CD4-positive, alpha-beta T cell (primary cell): Measurements from ENCODE around the gene ASB7. TPM values are rescaled to one million over a fixed set of nuclear protein-coding genes. Genes with fewer than 3 reads are reported as not detected.

Source experiments
- ATAC-seq: fragments of 200-7000 bp; cut with Tn5 transposase; one replicate; pipeline ENCODE4 v1.10.0; 2022; ENCODE audit warnings: mild to moderate bottlenecking; ENCODE audit not compliant: poor library complexity
- CTCF ChIA-PET: fragments of 350-600 bp; sonication (Branson Sonifier 250); formaldehyde crosslinking; loops from one replicate; lab custom pipeline; 2021; ENCODE audit warnings: antibody characterized with exemption, inconsistent platforms; lab: Charles Lee
- POLR2A ChIA-PET: fragments of 350-600 bp; sonication (Branson Sonifier 250); formaldehyde crosslinking; loops from one replicate; lab custom pipeline; 2021; ENCODE audit warnings: antibody characterized with exemption, inconsistent platforms; lab: Charles Lee
- DNase-seq, 14 experiments: peaks; one replicate each; pipeline ENCODE4 v3.0.0-alpha.2; 2013 to 2020; ENCODE audit warnings: mixed read lengths in 2 of 14
- H3K27ac ChIP-seq, 2 donors: one replicate each; pipeline versions ENCODE4 v1.5.1 to v1.7.0; 2013; ENCODE audit warnings: low read length in 2 of 2, low read depth in 1 of 2, mild to moderate bottlenecking in 1 of 2
- H3K27me3 ChIP-seq, 2 experiments: 1 replicate in 1 of 2; 2 replicates in 1 of 2; pipeline versions ENCODE4 v1.6.1 to v1.7.0; 2013; ENCODE audit warnings: low read length in 2 of 2, control low read depth in 1 of 2, mild to moderate bottlenecking in 1 of 2, moderate library complexity in 1 of 2; ENCODE audit not compliant: insufficient read depth in 2 of 2, control insufficient read depth in 1 of 2
- H3K36me3 ChIP-seq: one replicate; pipeline ENCODE4 v1.6.1; 2013; ENCODE audit warnings: low read length, control low read depth; ENCODE audit not compliant: insufficient read depth
- H3K4me1 ChIP-seq: one replicate; pipeline ENCODE4 v1.6.1; 2013; ENCODE audit warnings: low read length, control low read depth; ENCODE audit not compliant: insufficient read depth
- H3K4me3 ChIP-seq: one replicate; pipeline ENCODE4 v1.5.1; 2013; ENCODE audit warnings: mild to moderate bottlenecking, low read length, moderate library complexity
- H3K9me3 ChIP-seq, 2 experiments: 1 replicate in 1 of 2; 2 replicates in 1 of 2; pipeline versions ENCODE4 v1.6.1 to v1.7.0; 2013; ENCODE audit warnings: low read length in 2 of 2, mild to moderate bottlenecking in 2 of 2, control low read depth in 1 of 2, moderate library complexity in 1 of 2; ENCODE audit not compliant: control insufficient read depth in 1 of 2, insufficient read depth in 1 of 2
- H3K27ac Mint-ChIP-seq: one replicate; pipeline ENCODE4 v1.8.0; 2020; ENCODE audit warnings: mixed read lengths
- H3K27me3 Mint-ChIP-seq: one replicate; pipeline ENCODE4 v1.8.0; 2021; ENCODE audit warnings: mixed read lengths
- H3K36me3 Mint-ChIP-seq: one replicate; pipeline ENCODE4 v1.8.0; 2021; ENCODE audit warnings: low read depth, mixed read lengths
- H3K4me1 Mint-ChIP-seq: one replicate; pipeline ENCODE4 v1.8.0; 2021; ENCODE audit warnings: low read depth, mixed read lengths
- H3K4me3 Mint-ChIP-seq: one replicate; pipeline ENCODE4 v1.8.0; 2020; ENCODE audit warnings: mild to moderate bottlenecking, mixed read lengths
- H3K9me3 Mint-ChIP-seq: one replicate; pipeline ENCODE4 v1.8.0; 2020; ENCODE audit warnings: mixed read lengths
- CTCF ChIP-seq: fragments of 200-600 bp; IDR thresholded peaks from one replicate; pipeline ENCODE4 v1.8.0; 2022; ENCODE audit warnings: antibody characterized with exemption, mild to moderate bottlenecking
- intact Hi-C, 2 experiments: fragments of 100-400 bp; cut with DNase I in 1 of 2; cut with micrococcal nuclease in 1 of 2; formaldehyde crosslinking; loops; one replicate each; pipeline versions ENCODE4 v1.15.1 to v1.9.0; 2023 to 2025; cut with DNase I, micrococcal nuclease
- total RNA-seq, 174 experiments: library from RNA in 2 of 174; stranded (reverse) in 2 of 174; gene quantifications; one replicate each; pipeline ENCODE4 v1.2.3 and lab custom pipeline; 2021 to 2026

The ASB7 gene
- total RNA-seq, 2 experiments from 2014 or later = 14.9 to 16.7 TPM

- no peaks in the 10 kb centered on the region for H3K9me3 Mint-ChIP-seq
- intact Hi-C loops = no loop called here
- H3K36me3 Mint-ChIP-seq = peaks cover 30% of the 10 kb centered on the region
- POLR2A ChIA-PET = no interaction called here
- no peaks in the 10 kb centered on the region for H3K4me1 Mint-ChIP-seq
- H3K36me3 ChIP-seq = peaks cover 3% of the 10 kb centered on the region
- ATAC-seq (no peak), DNase-seq (no peak)
- no peak overlapping the region for H3K4me3 Mint-ChIP-seq
- CTCF ChIA-PET = no interaction called here
- no peaks in the 10 kb centered on the region for H3K9me3 ChIP-seq
- no peak overlapping the region for H3K27ac Mint-ChIP-seq
- no peak for TF ChIP-seq CTCF
- no peaks in the 10 kb centered on the region for H3K27me3 ChIP-seq
- H3K27me3 Mint-ChIP-seq = no peaks in the 10 kb centered on the region
- H3K4me1 ChIP-seq = no peaks in the 10 kb centered on the region
- no peak overlapping the region for H3K4me3 ChIP-seq
- H3K27ac ChIP-seq = no peak overlapping the region
Measured at GRCh38 chr15:100653608-100654007, 51.2 kb downstream of the ASB7 start.

- Mint-ChIP-seq H3K36me3 (no peaks in the 10 kb centered on the region), H3K4me3 (no peak overlapping the region), H3K9me3 (no peaks in the 10 kb centered on the region), H3K27ac (no peak overlapping the region), H3K4me1 (no peaks in the 10 kb centered on the region), H3K27me3 (no peaks in the 10 kb centered on the region)
- H3K9me3 ChIP-seq = no peaks in the 10 kb centered on the region
- TF ChIP-seq CTCF = no peak
- no peak for DNase-seq
- no peaks in the 10 kb centered on the region for H3K36me3 ChIP-seq
- H3K27me3 ChIP-seq = no peaks in the 10 kb centered on the region
- POLR2A ChIA-PET = no interaction called here
- no peak overlapping the region for H3K4me3 ChIP-seq
- CTCF ChIA-PET = interaction anchor here (0.9 kb wide), 1 partner anchor 19 kb away, joined by 3 read pairs; no protein-coding TSS in a partner anchor
- no peaks in the 10 kb centered on the region for H3K4me1 ChIP-seq
- intact Hi-C loops = no loop called here
- ATAC-seq = no peak
- H3K27ac ChIP-seq = no peak overlapping the region
Measured at GRCh38 chr15:100658895-100659294, 56.5 kb downstream of the ASB7 start.

GRCh38 chr15:100661156-100661555 is 58.8 kb downstream of the ASB7 start:
- H3K27ac ChIP-seq = no peak overlapping the region
- no peaks in the 10 kb centered on the region for H3K36me3 ChIP-seq
- CTCF ChIA-PET = no interaction called here
- no peaks in the 10 kb centered on the region for H3K36me3 Mint-ChIP-seq
- H3K4me1 ChIP-seq = no peaks in the 10 kb centered on the region
- H3K27me3 Mint-ChIP-seq = peaks cover 5% of the 10 kb centered on the region
- H3K4me3 ChIP-seq = no peak overlapping the region
- POLR2A ChIA-PET = no interaction called here
- no peak for TF ChIP-seq CTCF
- no peaks in the 10 kb centered on the region for H3K9me3 ChIP-seq
- no peaks in the 10 kb centered on the region for H3K4me1 Mint-ChIP-seq
- ATAC-seq = no peak
- no peaks in the 10 kb centered on the region for H3K9me3 Mint-ChIP-seq
- no peaks in the 10 kb centered on the region for H3K27me3 ChIP-seq
- DNase-seq = no peak
- no peak overlapping the region for H3K4me3 Mint-ChIP-seq
- intact Hi-C loops = no loop called here
- H3K27ac Mint-ChIP-seq = no peak overlapping the region
